Motor neuron (in vitro differentiated cells): ENCODE data around the gene RNF41. TPM values are rescaled to one million over a fixed set of nuclear protein-coding genes. Genes with fewer than 3 reads are reported as not detected.
"Not testable (repeated sequence)": the region's sequence is repeated elsewhere in the genome, so short reads cannot be mapped to it uniquely, and the experiment has no call there.

Source experiments
- ATAC-seq, 8 experiments: fragments of 200-7000 bp; cut with Tn5 transposase; replicated peaks in 6 of 8; 2 replicates each; pipeline ENCODE4 v1.8.0; 2021; ENCODE audit warnings: mild to moderate bottlenecking in 8 of 8, moderate library complexity in 8 of 8
- H3K27ac ChIP-seq, 2 donors: fragments of 250-450 bp; sonication (Bioruptor Pico); 2 replicates each; pipeline ENCODE4 v1.9.0; 2021; ENCODE audit warnings: antibody characterized with exemption in 2 of 2, mild to moderate bottlenecking in 2 of 2, moderate library complexity in 1 of 2
- H3K4me1 ChIP-seq, 2 donors: fragments of 250-450 bp; sonication (Bioruptor Pico); replicated peaks in 1 of 2; 2 replicates each; pipeline ENCODE4 v1.6.1; 2021; ENCODE audit warnings: antibody characterized with exemption in 2 of 2, mild to moderate bottlenecking in 2 of 2, moderate library complexity in 1 of 2
- H3K4me3 ChIP-seq, 5 donors: fragments of 250-450 bp; sonication (Bioruptor Pico); 2 replicates each; pipeline ENCODE4 v1.9.0; 2021; ENCODE audit warnings: antibody characterized with exemption in 5 of 5, mild to moderate bottlenecking in 5 of 5, moderate library complexity in 4 of 5
- WGBS, 10 experiments: fragments of 450-650 bp; shearing (Covaris generic); methylation state at CpG; one replicate each; pipeline ENCODE4 v1.0.0; 2022; 5-methylcytosine and 5-hydroxymethylcytosine counted together
- in situ Hi-C, 9 experiments: fragments of 400-800 bp; cut with MboI; loops; one replicate each; pipeline ENCODE4 v1.15.0; 2021; ENCODE audit warnings: low sequenced_read_pairs in 9 of 9, low pct_unique_long_range_greater_than_20kb in 2 of 9; ENCODE audit not compliant: unreplicated experiment in 9 of 9
- total RNA-seq, 8 experiments: library from RNA; unstranded; fragments of 300-600 nt; gene quantifications; 2 replicates each; pipeline versions ENCODE4 v1.2.3 to v1.2.4, GENCODE V29; 2022

RNF41 gene
- total RNA-seq, 8 experiments from 2014 or later: 28.9 to 62.1 (median 41.7) TPM

DNA sequence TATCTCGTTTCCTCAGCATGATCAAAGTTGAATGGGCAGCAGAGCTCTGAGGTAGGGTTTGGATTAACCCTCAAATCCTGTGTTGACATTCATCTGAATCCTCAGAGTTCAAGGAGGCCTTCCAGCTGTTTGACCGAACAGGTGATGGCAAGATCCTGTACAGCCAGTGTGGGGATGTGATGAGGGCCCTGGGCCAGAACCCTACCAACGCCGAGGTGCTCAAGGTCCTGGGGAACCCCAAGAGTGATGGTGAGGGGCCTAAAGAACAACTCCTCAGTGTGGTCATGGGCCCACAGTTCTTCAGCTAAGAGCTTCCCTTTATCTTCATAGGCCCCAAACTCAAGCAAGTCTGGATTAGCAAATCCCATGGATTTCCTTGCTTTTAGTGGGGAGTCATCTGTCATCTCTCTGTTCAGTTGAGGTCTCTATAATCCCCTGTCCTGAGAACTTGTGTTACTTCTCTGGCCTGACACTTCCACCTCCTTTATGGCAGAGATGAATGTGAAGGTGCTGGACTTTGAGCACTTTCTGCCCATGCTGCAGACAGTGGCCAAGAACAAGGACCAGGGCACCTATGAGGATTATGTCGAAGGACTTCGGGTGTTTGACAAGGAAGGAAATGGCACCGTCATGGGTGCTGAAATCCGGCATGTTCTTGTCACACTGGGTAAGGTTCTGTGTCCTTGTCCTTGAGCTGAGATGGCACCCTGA, 62.1 kb downstream of the RNF41 start:
- in situ Hi-C loops: loop anchor here in 1 of 9 experiments (25.0 kb wide), 1 partner anchor 103 kb away; the partner anchor contains the start of genes ANKRD52 and COQ10A
- ATAC-seq: no peak
- 0 to 84% (median 71%) methylated on average over 1 to 4 of the region's 8 CpGs; no CpG with 5 or more reads in 3 of the 10 experiments for WGBS, 10 experiments
- peak overlapping the region; percentile 84 to 86 for H3K27ac ChIP-seq
- peak overlapping the region; percentile 63 to 89 (median 83) for H3K4me3 ChIP-seq
- peaks cover 19 to 21% of the 10 kb centered on the region in 2 donors for H3K4me1 ChIP-seq

DNA sequence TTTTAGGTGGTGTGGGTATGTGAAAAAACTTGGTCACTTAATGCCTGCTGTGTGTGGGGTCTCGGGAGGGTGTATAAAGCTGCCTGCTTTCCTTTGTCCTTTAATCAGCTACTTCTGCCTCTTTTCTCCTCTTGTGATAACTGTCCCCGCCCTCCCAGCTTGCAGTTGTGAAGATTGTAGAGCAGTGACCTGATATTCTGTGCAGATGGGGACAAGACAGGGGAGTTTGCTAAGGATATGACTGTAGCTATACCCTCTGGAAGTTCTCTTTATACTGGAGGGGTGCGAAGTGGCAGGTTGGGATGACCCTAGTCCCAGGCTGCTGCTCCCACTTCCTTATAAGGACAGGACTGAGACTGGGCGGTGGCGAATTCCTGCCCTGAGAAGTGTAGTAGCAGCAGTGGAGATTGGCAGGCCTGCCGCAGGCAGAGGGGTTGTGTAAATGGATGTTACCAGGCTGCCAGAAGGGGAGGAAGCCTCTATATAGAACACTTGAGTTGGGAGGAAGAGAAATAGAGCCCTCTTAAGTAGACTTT, 62.7 kb downstream of the RNF41 start:
- in situ Hi-C loops: loop anchor here in 1 of 9 experiments (25.0 kb wide), 1 partner anchor 103 kb away; the partner anchor contains the start of genes ANKRD52 and COQ10A

DNA sequence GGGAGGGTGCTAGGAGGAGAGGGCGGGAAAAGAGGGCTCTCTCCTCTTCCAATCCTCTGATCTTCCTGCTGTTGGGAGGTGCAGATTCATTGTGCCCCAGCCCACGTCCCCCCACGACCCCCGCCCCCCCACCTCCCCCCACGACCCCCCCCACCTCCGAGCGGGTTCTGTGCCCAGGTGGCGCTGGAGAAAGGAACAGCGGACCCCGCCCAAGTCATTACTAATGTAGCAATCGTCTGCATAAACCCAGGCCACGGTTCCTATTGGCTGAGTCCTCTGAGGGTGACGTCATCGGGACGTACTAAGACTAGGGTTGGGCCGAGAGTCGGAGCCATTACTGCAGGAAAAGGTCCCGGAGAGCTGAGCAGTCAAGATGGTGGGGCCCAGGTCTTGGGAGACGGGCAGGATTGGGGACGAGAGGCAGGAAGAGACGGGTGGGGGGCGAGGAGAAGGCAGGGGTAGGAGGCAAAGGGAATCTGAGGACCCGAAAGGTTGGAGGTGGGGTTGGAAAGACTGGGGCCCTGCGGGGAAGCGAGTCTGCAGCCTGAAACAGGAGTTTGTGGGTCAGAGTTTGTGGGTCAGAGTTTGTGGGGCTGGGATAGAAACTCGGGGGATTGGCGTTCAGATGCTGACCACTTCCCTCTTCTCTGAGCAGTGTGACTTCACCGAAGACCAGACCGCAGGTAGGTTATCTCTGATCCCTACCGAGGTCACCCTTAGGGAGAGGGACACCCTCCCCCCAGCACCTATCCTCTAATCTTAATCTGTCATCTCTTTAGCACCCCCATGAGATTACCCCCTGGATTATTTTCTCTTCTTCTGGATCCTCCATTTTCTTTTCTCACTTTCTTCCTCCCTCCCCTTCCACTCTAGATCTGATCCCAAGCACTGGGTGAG, 63.4 kb downstream of the RNF41 start, which contains the start of gene MYL6:
TSS of gene MYL6 (plus strand) at position 331 of the 897 bp plus-strand sequence. CDS start at position 374, 43 bp downstream.
- 0 to 8% (median 0%) methylated on average over 1 to 3 of the region's 30 CpGs; no CpG with 5 or more reads in 4 of the 10 experiments for WGBS, 10 experiments
- ATAC-seq: peak; percentile 72 to 88 (median 84)
- Histone ChIP-seq H3K4me1 (peaks cover 24% of the 10 kb centered on the region in 2 donors), H3K4me3 (peak within 1 kb of the TSS; percentile 63 to 89 (median 83)), H3K27ac (peak within 1 kb of the TSS; percentile 84 to 86)
- in situ Hi-C loops: loop anchor here in 1 of 9 experiments (25.0 kb wide), 1 partner anchor 104 kb away; the partner anchor contains the start of genes ANKRD52 and COQ10A

More for the DNA sequence above, 62.7 kb downstream of the RNF41 start:
- Histone ChIP-seq H3K4me3 (peak overlapping the region; percentile 63 to 89 (median 83)), H3K4me1 (peaks cover 19 to 21% of the 10 kb centered on the region in 2 donors), H3K27ac (peak overlapping the region; percentile 84 to 86)
- WGBS, 10 experiments: 0 to 10% (median 0%) methylated on average over 2 to 5 of the region's 6 CpGs; no CpG with 5 or more reads in 2 of the 10 experiments
- ATAC-seq: peak; percentile 3 to 52 (median 17)

DNA sequence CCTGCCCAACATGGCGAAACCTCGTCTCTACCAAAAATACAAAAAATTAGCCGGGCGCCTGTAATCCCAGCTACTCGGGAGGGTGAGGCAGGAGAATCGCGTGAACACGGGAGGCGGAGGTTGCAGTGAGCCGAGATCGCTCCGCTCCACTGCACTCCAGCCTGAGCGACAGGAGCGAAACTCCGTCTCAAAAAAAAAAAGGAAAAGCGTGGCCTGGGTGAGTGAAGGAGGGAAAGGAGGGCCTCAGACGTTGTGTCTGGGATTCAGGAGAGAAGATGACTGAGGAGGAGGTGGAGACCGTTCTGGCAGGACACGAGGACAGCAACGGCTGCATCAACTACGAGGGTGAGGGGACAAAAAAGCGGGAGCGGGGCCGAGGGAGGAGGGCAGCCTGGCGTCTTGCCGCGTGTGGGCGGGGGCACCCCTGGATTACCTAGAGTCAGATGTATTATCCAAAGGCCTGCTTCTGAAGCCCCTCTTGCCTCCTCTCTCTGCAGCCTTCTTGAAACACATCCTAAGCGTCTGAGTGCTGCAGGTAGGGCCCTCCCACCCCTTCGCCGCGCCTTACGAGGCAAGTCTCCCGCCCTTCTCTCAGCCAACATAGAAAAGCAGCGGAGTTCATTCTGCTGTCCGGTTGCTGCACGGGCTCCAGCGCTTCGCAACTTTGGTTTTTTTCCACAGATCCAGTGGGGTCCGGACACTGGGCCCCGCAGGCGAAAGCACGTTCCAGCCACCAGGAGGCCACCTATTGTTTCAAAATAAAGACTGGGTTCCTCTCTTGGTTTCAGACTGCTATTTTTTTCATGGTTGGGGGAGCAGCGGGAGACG, 64.3 kb downstream of the RNF41 start:
- in situ Hi-C loops: loop anchor here in 1 of 9 experiments (25.0 kb wide), 1 partner anchor 105 kb away; the partner anchor contains the start of genes ANKRD52 and COQ10A
- Histone ChIP-seq H3K4me1 (peaks cover 27 to 28% of the 10 kb centered on the region in 2 donors), H3K27ac (peak overlapping the region; percentile 84 to 86), H3K4me3 (peak overlapping the region; percentile 63 to 89 (median 83))
- WGBS, 10 experiments: 0 to 55% (median 25%) methylated on average over 4 to 16 of the region's 45 CpGs; no CpG with 5 or more reads in 2 of the 10 experiments
- ATAC-seq: peak; percentile 25 to 79 (median 68)

DNA sequence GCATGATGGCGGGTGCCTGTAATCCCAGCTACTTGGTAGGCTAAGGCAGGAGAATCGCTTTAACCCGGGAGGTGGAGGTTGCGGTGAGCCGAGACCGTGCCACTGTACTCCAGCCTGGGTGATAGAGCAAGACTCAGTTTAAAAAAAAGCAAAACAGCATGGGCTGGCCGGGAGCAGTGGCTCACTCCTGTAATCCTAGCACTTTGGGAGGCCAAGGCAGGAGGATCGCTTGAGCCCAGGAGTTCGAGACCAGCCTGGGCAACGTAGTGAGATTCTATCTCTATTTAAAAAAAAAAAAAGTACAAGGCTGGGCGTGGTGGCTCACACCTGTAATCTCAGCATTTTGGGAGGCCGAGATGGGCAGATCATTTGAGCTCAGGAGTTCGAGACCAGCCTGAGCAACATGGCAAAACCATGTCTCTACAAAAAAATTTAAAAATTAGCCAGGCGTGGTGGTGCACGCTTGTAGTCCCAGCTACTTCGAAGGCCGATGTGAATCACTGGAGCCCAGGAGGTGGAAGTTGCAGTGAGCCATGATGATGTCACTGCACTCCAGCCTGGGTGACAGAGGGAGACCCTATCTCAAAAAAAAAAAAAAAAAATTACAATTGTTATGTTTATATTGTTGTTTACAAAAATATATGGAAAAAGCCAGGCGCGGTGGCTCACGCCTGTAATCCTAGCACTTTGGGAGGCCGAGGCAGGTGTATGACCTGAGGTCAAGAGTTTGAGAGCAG, 65.1 kb downstream of the RNF41 start:
- Histone ChIP-seq H3K4me3 (peak overlapping the region; percentile 63 to 89 (median 83)), H3K27ac (peak overlapping the region; percentile 84 to 86), H3K4me1 (peaks cover 27 to 28% of the 10 kb centered on the region in 2 donors)
- 67 to 100% (median 92%) methylated on average over 2 to 15 of the region's 21 CpGs; no CpG with 5 or more reads in 1 of the 10 experiments for WGBS, 10 experiments
- not testable (repeated sequence) for ATAC-seq
- in situ Hi-C loops: loop anchor here in 1 of 9 experiments (25.0 kb wide), 1 partner anchor 106 kb away; the partner anchor contains the start of genes ANKRD52 and COQ10A

DNA sequence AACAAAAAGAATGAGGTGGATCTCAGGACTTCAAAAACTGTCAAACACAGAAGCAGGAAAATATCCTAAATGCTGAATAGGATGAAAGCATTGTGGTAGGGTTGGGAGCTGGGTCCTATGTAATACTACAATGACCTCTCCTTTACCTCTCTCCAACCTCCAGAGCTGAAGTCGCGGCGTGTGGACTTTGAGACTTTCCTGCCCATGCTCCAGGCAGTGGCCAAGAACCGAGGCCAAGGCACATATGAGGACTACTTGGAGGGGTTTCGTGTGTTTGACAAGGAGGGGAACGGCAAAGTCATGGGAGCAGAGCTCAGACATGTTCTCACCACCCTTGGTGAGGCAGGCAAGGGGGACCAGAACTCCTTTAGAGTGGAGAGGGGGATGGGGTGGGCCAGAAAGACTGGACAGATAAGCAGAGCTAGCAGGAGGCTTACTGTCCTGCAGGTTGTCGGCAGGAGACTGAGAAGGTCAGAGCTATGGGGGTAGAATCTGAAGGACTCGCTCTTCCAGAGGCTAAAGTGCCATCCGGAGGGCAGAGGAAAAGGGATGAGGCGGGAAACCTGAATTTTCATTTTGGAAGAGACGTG, 66.4 kb downstream of the RNF41 start:
- Histone ChIP-seq H3K4me1 (peaks cover 26 to 30% of the 10 kb centered on the region in 2 donors), H3K27ac (no peak overlapping the region), H3K4me3 (no peak overlapping the region)
- no peak for ATAC-seq
- 79 to 100% (median 99%) methylated on average over 2 to 5 of the region's 11 CpGs; no CpG with 5 or more reads in 4 of the 10 experiments for WGBS, 10 experiments
- in situ Hi-C loops: loop anchor here in 1 of 9 experiments (25.0 kb wide), 1 partner anchor 107 kb away; the partner anchor contains the start of genes ANKRD52 and COQ10A

DNA sequence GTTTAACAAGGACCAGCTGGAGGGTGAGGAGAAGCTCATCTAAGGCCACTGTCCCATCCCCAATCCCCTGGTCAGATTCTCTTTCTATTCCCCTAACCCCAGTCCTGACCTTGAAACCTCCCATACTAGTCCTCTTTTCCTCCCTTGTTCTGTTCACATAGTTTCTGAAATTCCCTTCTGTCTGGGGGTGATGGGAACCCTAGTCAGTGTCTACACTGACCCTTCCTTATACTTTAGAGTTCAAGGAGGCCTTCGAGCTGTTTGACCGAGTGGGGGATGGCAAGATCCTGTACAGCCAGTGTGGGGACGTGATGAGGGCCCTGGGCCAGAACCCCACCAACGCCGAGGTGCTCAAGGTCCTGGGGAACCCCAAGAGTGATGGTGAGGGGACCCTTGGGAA, 66.9 kb downstream of the RNF41 start:
- H3K4me3 ChIP-seq: no peak overlapping the region
- WGBS, 10 experiments: 71 to 97% (median 88%) methylated on average over 3 to 5 of the region's 5 CpGs; no CpG with 5 or more reads in 3 of the 10 experiments
- ATAC-seq: no peak
- in situ Hi-C loops: loop anchor here in 1 of 9 experiments (25.0 kb wide), 1 partner anchor 107 kb away; the partner anchor contains the start of genes ANKRD52 and COQ10A
- H3K4me1 ChIP-seq: peaks cover 20 to 25% of the 10 kb centered on the region in 2 donors
- H3K27ac ChIP-seq: no peak overlapping the region

DNA sequence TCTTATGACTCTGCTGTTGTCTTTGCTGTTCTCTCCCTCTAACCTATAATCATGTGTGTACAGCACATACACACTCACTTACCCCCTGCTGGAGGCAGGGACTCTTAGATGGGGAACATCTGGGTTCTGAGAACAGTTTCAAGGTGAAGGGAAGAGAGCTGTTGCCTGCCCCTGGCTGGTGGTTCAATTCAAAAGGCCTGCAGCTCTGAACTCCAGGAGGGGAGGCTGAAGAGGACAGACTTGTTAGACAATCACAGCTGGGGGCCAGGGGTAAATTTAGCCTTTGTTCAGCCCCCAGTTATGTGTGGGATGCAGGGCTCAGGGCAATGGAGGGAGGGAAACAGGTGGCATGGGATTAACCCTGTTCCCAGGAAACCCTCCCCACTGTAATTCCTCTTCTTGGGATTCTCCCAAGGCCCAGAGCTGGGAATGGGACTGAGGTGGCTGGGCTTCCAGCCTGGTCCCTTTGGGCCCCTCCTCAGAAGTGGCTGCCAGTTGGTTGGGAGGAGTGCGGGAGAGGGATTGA, 67.4 kb downstream of the RNF41 start:
- in situ Hi-C loops: loop anchor here in 1 of 9 experiments (25.0 kb wide), 1 partner anchor 108 kb away; the partner anchor contains the start of genes ANKRD52 and COQ10A
- no peak for ATAC-seq
- no CpG with 5 or more reads among the region's 1 CpG for WGBS, 10 experiments
- Histone ChIP-seq H3K27ac (no peak overlapping the region), H3K4me3 (no peak overlapping the region), H3K4me1 (peaks cover 16 to 20% of the 10 kb centered on the region in 2 donors)

DNA sequence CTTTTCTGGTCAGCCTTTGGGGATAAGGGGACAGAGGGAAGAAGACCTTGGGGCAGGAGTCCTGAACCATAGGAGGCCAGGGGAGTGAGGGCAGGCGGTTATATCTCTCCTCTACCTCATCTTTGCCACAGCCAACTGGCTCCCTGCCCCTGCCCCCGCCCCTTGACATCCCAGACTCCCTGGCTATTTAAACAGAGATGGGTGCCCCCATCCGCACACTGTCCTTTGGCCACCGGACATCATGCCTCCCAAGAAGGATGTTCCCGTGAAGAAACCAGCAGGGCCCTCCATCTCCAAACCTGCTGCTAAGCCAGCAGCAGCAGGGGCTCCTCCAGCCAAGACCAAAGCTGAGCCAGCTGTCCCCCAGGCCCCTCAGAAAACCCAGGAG, 68.0 kb downstream of the RNF41 start:
- Histone ChIP-seq H3K27ac (no peak overlapping the region), H3K4me1 (peaks cover 16 to 20% of the 10 kb centered on the region in 2 donors), H3K4me3 (peak overlapping the region in 1 of 5 donors; percentile 55)
- 87% methylated on average over 4 of the region's 5 CpGs; no CpG with 5 or more reads in 9 of the 10 experiments for WGBS, 10 experiments
- in situ Hi-C loops: loop anchor here in 1 of 9 experiments (25.0 kb wide), 1 partner anchor 109 kb away; the partner anchor contains the start of genes ANKRD52 and COQ10A
- no peak for ATAC-seq
